ENCODE results near the gene IFNA13. TPM values are rescaled to one million over a fixed set of nuclear protein-coding genes. Genes with fewer than 3 reads are reported as not detected.
A peak's percentile ranks its signal among the peaks of the same experiment; 100 is the strongest.

Gene IFNA13
- total and polyA plus RNA-seq, 2 of the 13 experiments (the other 11 are each of a cell fraction or from before 2014, with no cell fraction given): not detected

DNA sequence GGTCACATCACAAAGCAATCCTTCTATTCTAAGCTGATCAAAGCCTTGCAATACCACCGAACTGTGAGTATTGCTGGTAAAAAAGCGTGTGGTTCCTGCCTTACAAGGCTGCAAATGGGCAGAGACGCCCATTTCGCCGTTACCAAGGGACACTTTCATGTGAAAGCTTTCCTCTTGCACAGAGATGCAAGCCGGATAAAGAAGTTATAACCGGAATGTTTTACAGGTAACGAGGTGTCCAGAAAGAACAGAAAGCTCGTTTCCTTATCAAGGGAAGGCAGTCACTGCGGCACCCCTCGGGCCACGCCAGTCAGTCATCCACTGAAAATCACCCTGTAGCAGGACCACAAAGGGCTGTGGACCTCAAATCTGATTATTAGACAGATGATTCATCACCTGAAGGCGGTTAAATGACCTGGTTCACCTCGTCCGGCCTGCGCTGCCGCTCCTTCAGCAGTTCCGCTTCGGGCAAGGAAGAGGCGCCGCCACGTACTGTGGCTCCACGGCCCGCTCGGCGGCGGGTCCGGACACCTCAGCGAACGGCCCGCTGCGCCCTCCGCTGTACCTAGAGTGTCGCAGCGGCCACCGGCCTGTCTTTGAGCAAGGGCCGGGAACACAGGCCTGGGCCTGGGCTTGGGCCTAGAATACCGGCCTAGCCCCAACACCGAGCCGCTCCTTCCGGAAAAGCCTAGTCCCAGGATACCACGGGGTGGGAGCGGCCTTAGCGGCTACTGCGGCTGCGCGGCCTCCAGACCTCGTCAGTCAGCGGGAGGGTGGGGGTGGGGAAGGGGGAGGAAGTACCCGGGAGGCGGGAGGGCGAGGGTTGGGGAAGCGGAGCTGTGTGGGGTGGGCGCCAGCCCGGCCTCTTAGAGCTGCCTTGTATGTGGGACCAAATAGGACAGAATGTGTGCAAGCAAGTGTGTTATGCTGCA is 32.9 kb downstream of the IFNA13 start, which contains the start of gene KLHL9 (continued):
- TF ChIP-seq PLSCR1 (CRISPR knock-in tag; IDR thresholded peaks at IDR 0.05; ENCODE audit: borderline replicate concordance) (no peak), ZNF329 (CRISPR knock-in tag; IDR thresholded peaks at IDR 0.05; ENCODE audit: low read depth) (no peak), PRDM10 (CRISPR knock-in tag; IDR thresholded peaks at IDR 0.05; ENCODE audit: low read depth) (no peak), EHMT2 (IDR thresholded peaks at IDR 0.05; ENCODE audit: borderline replicate concordance, low read depth, low read length) (no peak), ZBTB39 (CRISPR knock-in tag; IDR thresholded peaks at IDR 0.05) (no peak), ZNF770 (CRISPR knock-in tag; IDR thresholded peaks at IDR 0.05) (no peak), JUN (CRISPR knock-in tag; IDR thresholded peaks at IDR 0.05) (peak; percentile 75), FIP1L1 (IDR thresholded peaks at IDR 0.05; ENCODE audit: borderline replicate concordance, insufficient read depth, low read depth, low read length) (no peak), ZNF597 (CRISPR knock-in tag; IDR thresholded peaks at IDR 0.05) (no peak), MTA1 (CRISPR knock-in tag; IDR thresholded peaks at IDR 0.05; ENCODE audit: borderline replicate concordance) (peak; percentile 42; the same call in 1 of the 2 replicates), MLLT10 (CRISPR knock-in tag; IDR thresholded peaks at IDR 0.05) (no peak), KAT7 (CRISPR knock-in tag; IDR thresholded peaks at IDR 0.05; ENCODE audit: borderline replicate concordance) (peak; percentile 87; the same call in 1 of the 2 replicates)
- TF ChIP-seq, protein P1, sequence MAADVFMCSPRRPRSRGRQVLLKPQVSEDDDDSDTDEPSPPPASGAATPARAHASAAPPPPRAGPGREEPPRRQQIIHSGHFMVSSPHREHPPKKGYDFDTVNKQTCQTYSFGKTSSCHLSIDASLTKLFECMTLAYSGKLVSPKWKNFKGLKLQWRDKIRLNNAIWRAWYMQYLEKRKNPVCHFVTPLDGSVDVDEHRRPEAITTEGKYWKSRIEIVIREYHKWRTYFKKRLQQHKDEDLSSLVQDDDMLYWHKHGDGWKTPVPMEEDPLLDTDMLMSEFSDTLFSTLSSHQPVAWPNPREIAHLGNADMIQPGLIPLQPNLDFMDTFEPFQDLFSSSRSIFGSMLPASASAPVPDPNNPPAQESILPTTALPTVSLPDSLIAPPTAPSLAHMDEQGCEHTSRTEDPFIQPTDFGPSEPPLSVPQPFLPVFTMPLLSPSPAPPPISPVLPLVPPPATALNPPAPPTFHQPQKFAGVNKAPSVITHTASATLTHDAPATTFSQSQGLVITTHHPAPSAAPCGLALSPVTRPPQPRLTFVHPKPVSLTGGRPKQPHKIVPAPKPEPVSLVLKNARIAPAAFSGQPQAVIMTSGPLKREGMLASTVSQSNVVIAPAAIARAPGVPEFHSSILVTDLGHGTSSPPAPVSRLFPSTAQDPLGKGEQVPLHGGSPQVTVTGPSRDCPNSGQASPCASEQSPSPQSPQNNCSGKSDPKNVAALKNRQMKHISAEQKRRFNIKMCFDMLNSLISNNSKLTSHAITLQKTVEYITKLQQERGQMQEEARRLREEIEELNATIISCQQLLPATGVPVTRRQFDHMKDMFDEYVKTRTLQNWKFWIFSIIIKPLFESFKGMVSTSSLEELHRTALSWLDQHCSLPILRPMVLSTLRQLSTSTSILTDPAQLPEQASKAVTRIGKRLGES (CRISPR knock-in tag; IDR thresholded peaks at IDR 0.05; ENCODE audit: borderline replicate concordance): no peak
